ENCODE data around the gene KIRREL1. TPM values are rescaled to one million over a fixed set of nuclear protein-coding genes. Genes with fewer than 3 reads are reported as not detected.

The KIRREL1 gene
- total and polyA plus RNA-seq, 2 of the 13 experiments (the other 11 are each of a cell fraction or from before 2014, with no cell fraction given): 0.02 to 0.03 TPM

DNA sequence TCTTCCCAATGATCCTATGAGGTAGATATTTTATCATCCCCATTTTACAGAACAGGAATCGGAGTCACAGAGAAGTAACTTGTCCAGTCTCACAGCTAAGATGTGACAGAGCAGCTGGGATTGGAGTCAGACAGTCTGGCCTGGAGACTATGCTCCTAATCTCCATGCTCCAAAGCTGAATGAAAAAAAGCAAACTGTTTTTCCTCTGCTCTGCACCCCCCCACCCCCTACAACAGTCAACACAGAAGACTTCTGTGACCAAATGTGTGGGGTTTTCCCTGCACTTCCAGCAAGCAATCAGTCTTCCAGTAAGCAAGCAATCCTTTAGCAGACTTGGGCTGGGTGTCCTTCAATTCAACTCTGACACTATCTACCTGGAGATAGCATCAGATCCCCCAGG lies 33.2 kb downstream of the KIRREL1 start (continued):
- TF ChIP-seq ZNF432 (CRISPR knock-in tag; IDR thresholded peaks at IDR 0.05; ENCODE audit: borderline replicate concordance) (no peak), IKZF5 (CRISPR knock-in tag; IDR thresholded peaks at IDR 0.05) (no peak), ZKSCAN1 (IDR thresholded peaks at IDR 0.05; ENCODE audit: low read length) (no peak), HIVEP1 (CRISPR knock-in tag; IDR thresholded peaks at IDR 0.05) (no peak), SKI (IDR thresholded peaks at IDR 0.05; ENCODE audit: partially characterized antibody) (no peak), ZNF672 (CRISPR knock-in tag; IDR thresholded peaks at IDR 0.05) (no peak), ZNF761 (CRISPR knock-in tag; conservative IDR thresholded peaks at IDR 0.05) (no peak), ZNF639 (CRISPR knock-in tag; conservative IDR thresholded peaks at IDR 0.05) (no peak)
- TF ChIP-seq, protein P1, sequence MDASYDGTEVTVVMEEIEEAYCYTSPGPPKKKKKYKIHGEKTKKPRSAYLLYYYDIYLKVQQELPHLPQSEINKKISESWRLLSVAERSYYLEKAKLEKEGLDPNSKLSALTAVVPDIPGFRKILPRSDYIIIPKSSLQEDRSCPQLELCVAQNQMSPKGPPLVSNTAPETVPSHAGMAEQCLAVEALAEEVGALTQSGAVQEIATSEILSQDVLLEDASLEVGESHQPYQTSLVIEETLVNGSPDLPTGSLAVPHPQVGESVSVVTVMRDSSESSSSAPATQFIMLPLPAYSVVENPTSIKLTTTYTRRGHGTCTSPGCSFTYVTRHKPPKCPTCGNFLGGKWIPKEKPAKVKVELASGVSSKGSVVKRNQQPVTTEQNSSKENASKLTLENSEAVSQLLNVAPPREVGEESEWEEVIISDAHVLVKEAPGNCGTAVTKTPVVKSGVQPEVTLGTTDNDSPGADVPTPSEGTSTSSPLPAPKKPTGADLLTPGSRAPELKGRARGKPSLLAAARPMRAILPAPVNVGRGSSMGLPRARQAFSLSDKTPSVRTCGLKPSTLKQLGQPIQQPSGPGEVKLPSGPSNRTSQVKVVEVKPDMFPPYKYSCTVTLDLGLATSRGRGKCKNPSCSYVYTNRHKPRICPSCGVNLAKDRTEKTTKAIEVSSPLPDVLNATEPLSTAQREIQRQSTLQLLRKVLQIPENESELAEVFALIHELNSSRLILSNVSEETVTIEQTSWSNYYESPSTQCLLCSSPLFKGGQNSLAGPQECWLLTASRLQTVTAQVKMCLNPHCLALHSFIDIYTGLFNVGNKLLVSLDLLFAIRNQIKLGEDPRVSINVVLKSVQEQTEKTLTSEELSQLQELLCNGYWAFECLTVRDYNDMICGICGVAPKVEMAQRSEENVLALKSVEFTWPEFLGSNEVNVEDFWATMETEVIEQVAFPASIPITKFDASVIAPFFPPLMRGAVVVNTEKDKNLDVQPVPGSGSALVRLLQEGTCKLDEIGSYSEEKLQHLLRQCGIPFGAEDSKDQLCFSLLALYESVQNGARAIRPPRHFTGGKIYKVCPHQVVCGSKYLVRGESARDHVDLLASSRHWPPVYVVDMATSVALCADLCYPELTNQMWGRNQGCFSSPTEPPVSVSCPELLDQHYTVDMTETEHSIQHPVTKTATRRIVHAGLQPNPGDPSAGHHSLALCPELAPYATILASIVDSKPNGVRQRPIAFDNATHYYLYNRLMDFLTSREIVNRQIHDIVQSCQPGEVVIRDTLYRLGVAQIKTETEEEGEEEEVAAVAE (CRISPR knock-in tag; IDR thresholded peaks at IDR 0.05; ENCODE audit: borderline replicate concordance): no peak

Data from HepG2 (cell line).